WERI-Rb-1 (cell line): ENCODE measurements around the gene AADACL4.
"Not testable (repeated sequence)": the region's sequence is repeated elsewhere in the genome, so short reads cannot be mapped to it uniquely, and the experiment has no call there.

ENCODE experiments used
- DNase-seq: peaks from one replicate; pipeline ENCODE4 v3.0.0-alpha.2; 2020
- H3K27ac ChIP-seq: fragments of 250-450 bp; sonication (Bioruptor Pico); 2 replicates; pipeline ENCODE4 v1.5.1; 2020; ENCODE audit warnings: mild to moderate bottlenecking, moderate library complexity
- H3K27me3 ChIP-seq: fragments of 250-450 bp; sonication (Bioruptor Pico); 2 replicates; pipeline ENCODE4 v1.5.1; 2021; ENCODE audit warnings: mild to moderate bottlenecking, low read depth, moderate library complexity; ENCODE audit not compliant: insufficient read depth, severe bottlenecking
- H3K36me3 ChIP-seq: fragments of 250-450 bp; sonication (Bioruptor Pico); 2 replicates; pipeline ENCODE4 v1.5.1; 2020; ENCODE audit warnings: mild to moderate bottlenecking, moderate library complexity
- H3K4me3 ChIP-seq: 2 replicates; pipeline ENCODE4 v1.5.1; 2011; ENCODE audit warnings: low read depth, mild to moderate bottlenecking, control low read depth, low read length
- H3K9me3 ChIP-seq: fragments of 250-450 bp; sonication (Bioruptor Pico); 2 replicates; pipeline ENCODE4 v1.5.1; 2021; ENCODE audit warnings: mild to moderate bottlenecking, moderate library complexity; ENCODE audit not compliant: severe bottlenecking
- TF ChIP-seq, protein P1 (sequence below): IDR thresholded peaks from 2 replicates; pipeline ENCODE4 v1.5.1; 2011; ENCODE audit warnings: low read depth, mild to moderate bottlenecking, control low read depth, inconsistent platforms, low read length

AADACL4 gene

DNA sequence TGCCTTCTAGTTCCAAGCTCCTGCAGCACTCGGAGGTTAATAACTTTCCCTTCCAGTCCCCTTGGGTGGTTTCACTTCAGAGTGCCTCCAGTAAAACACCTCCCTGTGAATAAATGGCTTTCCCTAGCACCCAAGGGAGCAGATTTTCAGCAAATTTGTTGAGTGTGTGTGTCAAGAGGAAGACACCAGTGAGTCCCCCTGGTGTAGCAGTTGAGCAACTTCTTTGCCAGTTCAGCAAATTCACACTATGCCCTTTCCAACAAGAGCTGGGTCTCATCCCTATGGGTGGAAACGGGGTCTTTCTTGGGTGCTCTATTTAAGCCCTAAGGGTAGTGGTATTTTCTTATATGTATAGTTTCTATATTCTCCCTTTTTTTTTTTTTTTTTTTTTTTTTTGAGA is 806 bp upstream of the AADACL4 start:
- TF ChIP-seq, protein P1, sequence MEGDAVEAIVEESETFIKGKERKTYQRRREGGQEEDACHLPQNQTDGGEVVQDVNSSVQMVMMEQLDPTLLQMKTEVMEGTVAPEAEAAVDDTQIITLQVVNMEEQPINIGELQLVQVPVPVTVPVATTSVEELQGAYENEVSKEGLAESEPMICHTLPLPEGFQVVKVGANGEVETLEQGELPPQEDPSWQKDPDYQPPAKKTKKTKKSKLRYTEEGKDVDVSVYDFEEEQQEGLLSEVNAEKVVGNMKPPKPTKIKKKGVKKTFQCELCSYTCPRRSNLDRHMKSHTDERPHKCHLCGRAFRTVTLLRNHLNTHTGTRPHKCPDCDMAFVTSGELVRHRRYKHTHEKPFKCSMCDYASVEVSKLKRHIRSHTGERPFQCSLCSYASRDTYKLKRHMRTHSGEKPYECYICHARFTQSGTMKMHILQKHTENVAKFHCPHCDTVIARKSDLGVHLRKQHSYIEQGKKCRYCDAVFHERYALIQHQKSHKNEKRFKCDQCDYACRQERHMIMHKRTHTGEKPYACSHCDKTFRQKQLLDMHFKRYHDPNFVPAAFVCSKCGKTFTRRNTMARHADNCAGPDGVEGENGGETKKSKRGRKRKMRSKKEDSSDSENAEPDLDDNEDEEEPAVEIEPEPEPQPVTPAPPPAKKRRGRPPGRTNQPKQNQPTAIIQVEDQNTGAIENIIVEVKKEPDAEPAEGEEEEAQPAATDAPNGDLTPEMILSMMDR = no peak
- peaks cover 22% of the 10 kb centered on the region for H3K9me3 ChIP-seq

DNA sequence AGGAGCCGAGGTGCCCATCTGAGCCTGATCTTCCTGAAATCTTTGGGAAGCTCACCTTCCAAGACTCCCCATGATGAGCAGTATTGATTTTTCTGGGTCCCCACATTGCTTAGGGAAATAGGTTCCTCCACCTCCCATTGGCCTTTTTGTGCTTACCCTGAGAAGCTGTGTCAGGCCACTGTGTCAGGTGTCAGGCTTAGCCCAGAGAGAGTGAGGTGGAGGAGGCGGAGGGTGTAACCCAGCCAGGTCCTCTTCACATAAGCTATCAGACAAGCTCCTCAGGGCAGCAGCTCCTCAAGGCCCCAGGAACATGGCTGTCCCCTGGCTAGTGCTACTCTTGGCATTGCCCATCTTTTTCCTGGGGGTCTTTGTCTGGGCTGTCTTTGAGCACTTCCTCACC is 352 bp downstream of the AADACL4 start:
- TF ChIP-seq, protein P1 = no peak
- no peak for DNase-seq
- no peaks in the 10 kb centered on the region for H3K36me3 ChIP-seq
- H3K4me3 ChIP-seq = no peak overlapping the region
- no peak overlapping the region for H3K27ac ChIP-seq
- H3K9me3 ChIP-seq = peaks cover 22% of the 10 kb centered on the region
- peaks cover 68% of the 10 kb centered on the region for H3K27me3 ChIP-seq

More for the DNA sequence above, 806 bp upstream of the AADACL4 start:
- Histone ChIP-seq H3K27me3 (peaks cover 58% of the 10 kb centered on the region), H3K27ac (no peak overlapping the region), H3K4me3 (no peak overlapping the region), H3K36me3 (no peaks in the 10 kb centered on the region)
- DNase-seq = no peak

DNA sequence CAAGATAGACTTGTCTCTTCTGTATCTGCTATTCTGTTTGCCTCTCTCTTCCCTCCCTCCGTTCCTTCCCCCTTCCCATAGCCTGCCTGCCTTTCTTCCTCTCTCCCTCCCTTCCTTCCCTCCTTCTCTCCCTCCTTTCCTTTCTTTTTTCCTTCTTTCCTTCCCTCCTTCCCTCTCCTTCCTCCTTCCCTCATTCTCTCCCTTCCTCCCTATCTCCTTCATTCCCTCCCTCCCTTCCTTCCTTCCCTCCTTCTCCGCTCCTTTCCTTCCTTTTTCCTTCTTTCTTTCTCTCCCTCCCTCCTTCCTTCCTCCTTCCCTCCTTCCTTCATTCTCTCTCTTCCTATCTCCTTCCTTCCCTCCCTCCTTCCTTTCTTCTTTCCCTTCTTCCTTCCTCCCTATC is 944 bp downstream of the AADACL4 start:
- no peaks in the 10 kb centered on the region for H3K36me3 ChIP-seq
- H3K27me3 ChIP-seq = peaks cover 73% of the 10 kb centered on the region
- H3K27ac ChIP-seq = no peak overlapping the region
- no peak for DNase-seq
- TF ChIP-seq, protein P1 = no peak
- peaks cover 16% of the 10 kb centered on the region for H3K9me3 ChIP-seq
- H3K4me3 ChIP-seq = no peak overlapping the region

DNA sequence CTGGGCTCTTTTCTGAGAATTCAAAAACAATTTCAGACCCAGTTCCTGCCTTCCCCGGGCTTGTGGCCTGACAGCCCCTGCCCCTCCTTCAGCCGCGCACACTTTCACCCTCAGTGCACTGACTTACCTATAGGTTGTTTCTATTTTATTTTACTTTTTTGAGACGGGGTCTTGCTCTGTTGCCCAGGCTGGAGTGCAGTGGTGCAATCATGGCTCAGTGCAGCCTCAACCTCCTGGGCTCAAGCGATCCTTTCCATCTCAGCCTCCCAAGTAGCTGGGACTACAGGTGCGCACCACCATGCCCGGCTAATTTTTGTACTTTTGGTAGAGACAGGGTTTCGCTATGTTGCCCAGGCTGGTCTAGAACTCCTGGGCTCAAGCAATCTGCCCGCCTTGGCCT is 1.5 kb downstream of the AADACL4 start:
- H3K9me3 ChIP-seq = peaks cover 11% of the 10 kb centered on the region
- not testable (repeated sequence) for DNase-seq, H3K27ac ChIP-seq, H3K36me3 ChIP-seq, H3K4me3 ChIP-seq
- H3K27me3 ChIP-seq = peaks cover 71% of the 10 kb centered on the region

DNA sequence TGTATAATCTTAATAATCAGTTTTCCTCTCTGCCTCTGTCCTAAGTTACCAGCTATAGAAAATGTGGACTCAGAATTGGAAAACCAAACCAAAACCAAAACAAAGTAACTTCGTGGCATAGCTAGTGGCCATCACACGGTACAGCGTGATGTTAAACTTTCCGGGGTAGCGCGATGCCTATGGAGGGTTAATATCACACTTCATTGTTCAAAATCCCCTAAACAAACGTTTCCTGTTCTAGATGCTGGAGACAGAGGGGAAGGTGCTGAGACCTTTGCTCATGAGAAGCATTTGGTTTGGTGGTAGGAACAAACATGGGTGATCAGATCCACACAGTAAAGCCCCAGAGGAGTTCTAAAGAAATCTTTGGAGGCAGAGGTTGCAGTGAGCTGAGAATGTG is 4.9 kb downstream of the AADACL4 start:
- TF ChIP-seq, protein P1 = no peak
- Histone ChIP-seq H3K9me3 (no peaks in the 10 kb centered on the region), H3K27ac (no peak overlapping the region), H3K36me3 (no peaks in the 10 kb centered on the region), H3K4me3 (no peak overlapping the region), H3K27me3 (peaks cover 83% of the 10 kb centered on the region)
- no peak for DNase-seq

DNA sequence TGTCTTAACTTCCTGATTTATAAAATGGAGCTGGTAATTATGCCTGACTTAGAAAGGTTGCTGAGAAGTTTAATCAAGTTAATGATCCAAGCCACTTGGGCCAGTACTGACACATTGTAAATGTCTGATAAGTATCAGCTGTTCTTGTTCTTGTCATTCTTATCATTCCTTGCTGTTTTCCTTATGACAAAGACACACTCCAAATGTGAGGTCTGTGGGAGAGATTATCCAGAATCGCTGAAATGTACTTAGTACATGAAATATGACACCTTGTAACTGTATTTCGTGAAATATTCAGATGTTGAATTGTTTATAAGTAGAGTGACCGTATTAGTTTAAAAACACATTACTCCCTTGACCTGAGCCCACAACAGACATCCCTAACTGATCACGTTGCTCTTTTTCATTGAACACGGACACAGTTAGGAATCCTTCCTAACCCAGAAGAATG is 6.1 kb downstream of the AADACL4 start:
- DNase-seq = no peak
- peaks cover 4% of the 10 kb centered on the region for H3K9me3 ChIP-seq
- no peak overlapping the region for H3K27ac ChIP-seq
- TF ChIP-seq, protein P1 = no peak
- H3K36me3 ChIP-seq = no peaks in the 10 kb centered on the region
- no peak overlapping the region for H3K4me3 ChIP-seq
- H3K27me3 ChIP-seq = peaks cover 84% of the 10 kb centered on the region
